Transverse colon (tissue), 4 donors: ENCODE data around the gene MYO5B.

ENCODE experiments used
- POLR2A ChIP-seq: fragments of 450-650 bp; IDR thresholded peaks from one replicate; pipeline ENCODE4 v1.6.1; 2016; ENCODE audit warnings: antibody characterized with exemption, mild to moderate bottlenecking, moderate library complexity
- POLR2AphosphoS5 ChIP-seq, 3 donors: sonication (generic); formaldehyde crosslinking; IDR thresholded peaks; one replicate each; pipeline ENCODE4 v1.6.1; 2016; ENCODE audit warnings: antibody characterized with exemption in 3 of 3
- TF ChIP-seq, protein P1 (sequence below), 5 experiments: fragments of 200-600 bp in 3 of 5; fragments of 450-650 bp in 2 of 5; sonication (generic) in 3 of 5; IDR thresholded peaks; 1 replicate in 2 of 5; 2 replicates in 3 of 5; pipeline ENCODE4 v1.5.1; 2016 to 2017; ENCODE audit warnings: antibody characterized with exemption in 5 of 5, inconsistent platforms in 3 of 5, mild to moderate bottlenecking in 2 of 5, moderate library complexity in 1 of 5

DNA sequence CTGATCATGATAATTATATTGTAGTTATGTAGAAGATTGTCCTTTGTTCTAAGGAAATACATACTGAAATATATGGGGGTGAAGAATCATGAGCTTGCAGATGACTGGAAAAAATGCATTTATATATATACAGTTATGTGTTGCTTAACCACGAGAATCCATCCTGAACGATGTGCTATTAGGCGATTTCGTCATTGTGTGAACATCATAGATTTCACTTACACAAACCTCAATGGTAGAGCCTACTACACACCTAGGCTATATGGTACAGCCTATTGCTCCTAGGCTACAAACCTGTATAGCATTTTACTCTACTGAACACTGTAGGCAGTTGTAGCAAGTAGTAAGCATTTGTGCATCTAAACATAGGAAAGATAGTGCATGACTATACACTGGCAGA is 379.0 kb downstream of the MYO5B start:
- TF ChIP-seq, protein P1, sequence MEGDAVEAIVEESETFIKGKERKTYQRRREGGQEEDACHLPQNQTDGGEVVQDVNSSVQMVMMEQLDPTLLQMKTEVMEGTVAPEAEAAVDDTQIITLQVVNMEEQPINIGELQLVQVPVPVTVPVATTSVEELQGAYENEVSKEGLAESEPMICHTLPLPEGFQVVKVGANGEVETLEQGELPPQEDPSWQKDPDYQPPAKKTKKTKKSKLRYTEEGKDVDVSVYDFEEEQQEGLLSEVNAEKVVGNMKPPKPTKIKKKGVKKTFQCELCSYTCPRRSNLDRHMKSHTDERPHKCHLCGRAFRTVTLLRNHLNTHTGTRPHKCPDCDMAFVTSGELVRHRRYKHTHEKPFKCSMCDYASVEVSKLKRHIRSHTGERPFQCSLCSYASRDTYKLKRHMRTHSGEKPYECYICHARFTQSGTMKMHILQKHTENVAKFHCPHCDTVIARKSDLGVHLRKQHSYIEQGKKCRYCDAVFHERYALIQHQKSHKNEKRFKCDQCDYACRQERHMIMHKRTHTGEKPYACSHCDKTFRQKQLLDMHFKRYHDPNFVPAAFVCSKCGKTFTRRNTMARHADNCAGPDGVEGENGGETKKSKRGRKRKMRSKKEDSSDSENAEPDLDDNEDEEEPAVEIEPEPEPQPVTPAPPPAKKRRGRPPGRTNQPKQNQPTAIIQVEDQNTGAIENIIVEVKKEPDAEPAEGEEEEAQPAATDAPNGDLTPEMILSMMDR (IDR thresholded peaks at IDR 0.05): no peak
- TF ChIP-seq POLR2A: no peak
- TF ChIP-seq POLR2AphosphoS5 (IDR thresholded peaks at IDR 0.05): no peak
